OCI-LY3 (cell line): Measurements from ENCODE around the gene CCDC191.

Source experiments
- EZH2phosphoT487 ChIP-seq: fragments of 200-600 bp; shearing (Covaris generic); IDR thresholded peaks from 2 replicates; pipeline ENCODE4 v1.6.1; 2018; ENCODE audit warnings: antibody characterized with exemption, mixed run types, low read depth
- TF ChIP-seq, protein P1 (sequence below): fragments of 200-600, 300-600 bp; sonication (generic); IDR thresholded peaks from 2 replicates; pipeline ENCODE4 v1.5.1; 2014; ENCODE audit warnings: antibody characterized with exemption, low read length, low read depth

DNA sequence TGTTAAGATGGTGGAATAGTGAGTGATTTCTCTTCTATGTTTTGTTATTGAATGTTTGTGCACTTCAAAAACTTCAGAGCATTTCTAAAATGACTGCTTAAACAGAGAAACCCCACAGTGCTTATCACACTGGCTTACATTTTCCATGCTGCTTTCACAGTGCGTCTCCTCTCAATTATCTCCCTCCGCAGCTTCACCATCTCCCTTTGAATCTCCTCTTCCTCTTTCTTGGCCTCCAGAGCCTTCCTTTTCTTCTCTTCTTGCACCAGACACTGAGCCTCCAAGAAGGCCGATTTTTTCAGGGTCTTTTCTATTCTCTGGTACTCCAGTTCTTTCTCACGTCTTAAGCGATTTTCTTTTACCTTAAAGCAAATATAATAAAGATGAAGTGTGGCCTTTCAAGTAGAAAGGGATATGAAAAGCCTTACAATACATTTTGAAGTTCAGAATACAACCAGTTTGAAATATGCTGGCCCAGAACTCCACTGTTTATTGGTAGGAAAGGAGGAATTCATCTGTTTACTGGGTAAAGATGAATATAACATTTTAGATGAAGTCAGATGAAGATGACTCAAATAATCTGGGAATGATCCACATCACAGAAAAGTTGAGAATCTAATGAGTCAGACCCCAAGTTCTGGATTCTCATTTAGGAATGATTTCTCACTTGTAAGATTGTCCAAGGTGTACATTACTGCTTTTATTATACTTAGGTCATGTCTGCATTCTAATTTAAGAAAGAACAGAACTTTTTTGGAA lies 21.4 kb downstream of the CCDC191 start:
- TF ChIP-seq, protein P1, sequence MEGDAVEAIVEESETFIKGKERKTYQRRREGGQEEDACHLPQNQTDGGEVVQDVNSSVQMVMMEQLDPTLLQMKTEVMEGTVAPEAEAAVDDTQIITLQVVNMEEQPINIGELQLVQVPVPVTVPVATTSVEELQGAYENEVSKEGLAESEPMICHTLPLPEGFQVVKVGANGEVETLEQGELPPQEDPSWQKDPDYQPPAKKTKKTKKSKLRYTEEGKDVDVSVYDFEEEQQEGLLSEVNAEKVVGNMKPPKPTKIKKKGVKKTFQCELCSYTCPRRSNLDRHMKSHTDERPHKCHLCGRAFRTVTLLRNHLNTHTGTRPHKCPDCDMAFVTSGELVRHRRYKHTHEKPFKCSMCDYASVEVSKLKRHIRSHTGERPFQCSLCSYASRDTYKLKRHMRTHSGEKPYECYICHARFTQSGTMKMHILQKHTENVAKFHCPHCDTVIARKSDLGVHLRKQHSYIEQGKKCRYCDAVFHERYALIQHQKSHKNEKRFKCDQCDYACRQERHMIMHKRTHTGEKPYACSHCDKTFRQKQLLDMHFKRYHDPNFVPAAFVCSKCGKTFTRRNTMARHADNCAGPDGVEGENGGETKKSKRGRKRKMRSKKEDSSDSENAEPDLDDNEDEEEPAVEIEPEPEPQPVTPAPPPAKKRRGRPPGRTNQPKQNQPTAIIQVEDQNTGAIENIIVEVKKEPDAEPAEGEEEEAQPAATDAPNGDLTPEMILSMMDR: no peak
- TF ChIP-seq EZH2phosphoT487: no peak
